ENCODE data around the gene BLM.
"Not testable (repeated sequence)": the region's sequence is repeated elsewhere in the genome, so short reads cannot be mapped to it uniquely, and the experiment has no call there.

Gene BLM

DNA sequence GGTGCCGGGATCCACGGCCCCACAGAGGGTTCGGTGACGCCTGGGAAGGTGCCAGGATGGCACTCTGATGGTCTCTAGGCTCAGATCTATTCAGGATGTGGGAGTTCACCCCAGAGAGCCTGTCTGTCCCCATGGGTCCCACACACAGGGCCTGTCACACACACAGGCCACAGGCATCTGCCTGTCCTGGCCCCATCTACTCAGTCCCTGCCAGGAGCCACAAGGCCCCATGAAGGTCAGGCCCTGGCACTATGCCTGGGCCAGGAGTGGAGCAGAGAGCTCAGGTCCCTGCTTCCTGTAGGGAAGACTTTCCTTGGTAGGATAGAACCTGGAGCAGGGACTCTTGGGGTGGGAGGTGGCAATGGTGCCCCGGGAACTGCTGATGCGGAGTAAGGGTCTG, 102.2 kb downstream of the BLM start:
- no peaks in the 10 kb centered on the region for H3K9me3 ChIP-seq (ENCODE audit: control insufficient read depth, insufficient read depth, low read length)

DNA sequence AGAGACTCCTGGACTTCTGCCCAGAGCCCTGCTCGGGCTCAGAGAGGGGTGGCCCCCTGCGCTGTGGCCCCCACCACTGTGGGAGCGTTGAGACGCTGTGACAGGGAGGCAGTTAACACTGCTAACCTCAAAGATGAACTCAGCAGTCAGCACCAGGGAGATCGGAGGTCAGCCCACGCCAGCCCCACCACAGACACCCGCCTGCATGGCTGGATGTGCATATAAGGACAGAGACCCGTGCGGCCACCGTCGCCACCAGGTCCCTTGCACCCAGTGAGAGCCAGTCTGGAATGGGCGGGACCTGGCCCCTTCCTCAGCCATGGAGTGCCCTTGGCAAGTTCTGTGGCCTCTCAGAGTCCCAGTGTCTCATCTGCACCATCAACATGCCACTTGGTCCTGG, 102.7 kb downstream of the BLM start:
- Histone ChIP-seq H3K4me1 (ENCODE audit: insufficient read depth, low read length) (peaks cover 13% of the 10 kb centered on the region; the same call in 1 of the 2 replicates), H3K9me3 (ENCODE audit: control insufficient read depth, insufficient read depth, low read length) (no peaks in the 10 kb centered on the region), H3K36me3 (ENCODE audit: insufficient read depth, low read length) (no peaks in the 10 kb centered on the region), H3K9ac (ENCODE audit: low read depth, low read length) (no peak overlapping the region)

More for the DNA sequence above, 102.2 kb downstream of the BLM start:
- Histone ChIP-seq H3K36me3 (ENCODE audit: insufficient read depth, low read length) (no peaks in the 10 kb centered on the region), H3K9ac (ENCODE audit: low read depth, low read length) (no peak overlapping the region), H3K4me1 (ENCODE audit: insufficient read depth, low read length) (peaks cover 13% of the 10 kb centered on the region; the same call in 1 of the 2 replicates)

DNA sequence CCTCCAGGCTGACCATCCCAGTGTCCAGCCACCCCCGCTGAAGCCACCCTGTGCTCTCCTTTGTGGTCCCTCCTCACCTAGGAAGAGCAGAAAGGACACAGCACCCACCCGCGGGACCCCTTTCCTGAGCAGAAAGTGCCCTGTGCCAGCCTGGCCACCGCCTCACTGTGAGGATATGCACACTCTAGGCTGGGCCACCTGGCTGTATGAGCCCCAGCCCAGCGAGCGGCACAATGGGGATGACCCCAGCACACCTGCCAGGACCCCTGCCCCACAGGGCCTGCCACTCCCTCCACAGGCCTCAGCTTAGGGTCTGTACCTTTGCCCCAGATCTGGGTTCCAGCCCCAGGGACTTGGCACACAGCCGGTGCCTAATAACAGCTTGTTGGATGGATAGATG, 103.3 kb downstream of the BLM start:
- Histone ChIP-seq H3K9ac (ENCODE audit: low read depth, low read length) (no peak overlapping the region), H3K4me1 (ENCODE audit: insufficient read depth, low read length) (peaks cover 13% of the 10 kb centered on the region; the same call in 1 of the 2 replicates), H3K9me3 (ENCODE audit: control insufficient read depth, insufficient read depth, low read length) (no peaks in the 10 kb centered on the region), H3K36me3 (ENCODE audit: insufficient read depth, low read length) (no peaks in the 10 kb centered on the region)

DNA sequence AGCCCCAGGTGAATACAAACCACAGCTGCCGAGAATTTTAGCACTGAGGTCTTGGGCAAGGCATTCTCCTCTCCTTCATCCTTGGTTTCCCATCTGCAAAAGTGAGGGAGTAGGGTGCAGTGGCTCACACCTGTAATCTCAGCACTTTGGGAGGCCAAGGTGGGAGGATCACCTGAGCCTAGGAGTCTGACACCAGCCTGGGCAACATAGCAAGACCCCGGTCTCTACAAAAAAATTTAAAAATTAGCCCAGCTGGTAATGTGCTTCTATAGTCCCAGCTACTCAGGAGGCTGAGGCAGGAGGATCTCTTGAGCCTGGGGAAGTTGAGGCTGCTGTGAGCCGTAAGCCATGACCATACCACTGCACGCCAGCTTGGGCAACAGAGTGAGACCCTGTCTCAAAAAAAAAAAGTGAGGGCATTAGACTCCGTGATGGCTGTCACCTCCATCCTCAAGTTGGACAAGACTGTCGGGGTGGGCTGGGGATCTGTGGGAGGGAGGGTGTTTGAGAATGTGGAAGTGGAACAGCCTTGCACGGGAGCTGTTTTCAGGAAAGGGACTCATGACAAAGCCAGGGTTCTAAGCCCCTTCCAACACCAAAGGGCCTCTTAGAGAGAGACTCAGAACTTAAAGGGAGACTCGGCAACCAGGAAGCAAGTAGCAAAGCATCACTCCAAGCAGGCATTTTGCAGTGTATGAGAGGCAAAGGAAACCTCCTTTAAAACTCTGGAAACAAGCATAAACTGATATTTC, 105.2 kb downstream of the BLM start:
- Histone ChIP-seq H3K36me3 (ENCODE audit: insufficient read depth, low read length) (no peaks in the 10 kb centered on the region), H3K9ac (ENCODE audit: low read depth, low read length) (no peak overlapping the region), H3K9me3 (ENCODE audit: control insufficient read depth, insufficient read depth, low read length) (no peaks in the 10 kb centered on the region), H3K4me1 (ENCODE audit: insufficient read depth, low read length) (peaks cover 10% of the 10 kb centered on the region; the same call in 1 of the 2 replicates)

DNA sequence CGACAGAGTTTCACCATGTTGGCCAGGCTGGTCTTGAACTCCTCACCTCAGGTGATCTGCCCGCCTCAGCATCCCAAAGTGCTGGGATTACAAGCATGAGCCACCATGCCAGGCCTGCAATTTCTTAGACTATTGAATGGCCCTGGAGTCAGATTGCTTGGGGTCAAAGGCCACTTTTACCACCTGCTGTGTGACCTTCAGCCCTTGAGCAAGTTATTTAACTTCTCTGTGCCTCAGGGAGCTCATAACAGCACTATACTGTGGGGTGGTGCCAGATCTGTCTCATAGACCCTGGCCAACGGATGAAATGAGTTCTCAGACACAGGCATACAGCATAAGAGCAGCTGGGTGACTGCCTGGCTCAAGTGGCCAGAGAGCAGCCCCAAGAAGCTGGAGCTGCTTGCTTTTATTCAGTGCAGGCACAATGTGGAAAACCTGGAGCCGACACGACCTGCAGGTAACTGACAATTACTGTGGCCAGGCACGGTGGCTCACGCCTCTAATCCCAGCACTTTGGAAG, 106.4 kb downstream of the BLM start:
- Histone ChIP-seq H3K36me3 (ENCODE audit: insufficient read depth, low read length) (no peaks in the 10 kb centered on the region), H3K4me1 (ENCODE audit: insufficient read depth, low read length) (no peaks in the 10 kb centered on the region; the same call in 1 of the 2 replicates), H3K9ac (ENCODE audit: low read depth, low read length) (no peak overlapping the region), H3K9me3 (ENCODE audit: control insufficient read depth, insufficient read depth, low read length) (no peaks in the 10 kb centered on the region)

DNA sequence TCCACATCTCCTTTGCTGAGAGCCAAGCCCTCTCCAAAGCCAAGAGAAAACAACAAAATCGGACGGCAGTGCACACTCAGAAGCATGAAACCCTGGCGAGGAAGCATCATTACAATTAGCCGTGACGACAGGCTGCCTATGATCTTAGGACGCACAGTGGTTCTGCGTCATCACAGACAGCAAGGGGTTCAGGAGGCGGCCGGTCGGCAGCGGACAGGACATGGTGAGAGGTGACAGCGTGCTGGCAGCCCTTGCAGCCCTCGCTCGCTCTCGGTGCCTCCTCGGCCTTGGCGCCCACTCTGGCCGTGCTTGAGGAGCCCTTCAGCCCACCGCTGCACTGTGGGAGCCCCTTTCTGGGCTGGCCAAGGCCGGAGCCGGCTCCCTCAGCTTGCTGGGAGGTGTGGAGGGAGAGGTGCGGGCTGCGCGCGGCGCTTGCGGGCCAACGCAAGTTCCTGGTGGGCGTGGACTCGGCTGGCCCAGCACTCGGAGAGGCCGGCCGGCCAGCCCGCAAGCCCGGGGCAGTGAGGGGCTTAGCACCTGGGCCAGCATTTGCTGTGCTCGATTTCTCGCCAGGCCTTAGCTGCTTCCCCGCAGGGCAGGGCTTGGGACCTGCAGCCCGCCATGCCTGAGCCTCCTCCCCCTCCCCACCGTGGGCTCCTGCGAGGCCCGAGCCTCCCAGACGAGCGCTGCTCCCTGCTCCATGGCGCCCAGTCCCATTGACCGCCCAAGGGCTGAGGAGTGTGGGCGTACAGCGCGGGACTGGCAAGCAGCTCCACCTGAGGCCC, 108.2 kb downstream of the BLM start:
- H3K4me1 ChIP-seq (ENCODE audit: insufficient read depth, low read length); H3K9ac ChIP-seq (ENCODE audit: low read depth, low read length); H3K9me3 ChIP-seq (ENCODE audit: control insufficient read depth, insufficient read depth, low read length); H3K36me3 ChIP-seq (ENCODE audit: insufficient read depth, low read length): not testable (repeated sequence)

DNA sequence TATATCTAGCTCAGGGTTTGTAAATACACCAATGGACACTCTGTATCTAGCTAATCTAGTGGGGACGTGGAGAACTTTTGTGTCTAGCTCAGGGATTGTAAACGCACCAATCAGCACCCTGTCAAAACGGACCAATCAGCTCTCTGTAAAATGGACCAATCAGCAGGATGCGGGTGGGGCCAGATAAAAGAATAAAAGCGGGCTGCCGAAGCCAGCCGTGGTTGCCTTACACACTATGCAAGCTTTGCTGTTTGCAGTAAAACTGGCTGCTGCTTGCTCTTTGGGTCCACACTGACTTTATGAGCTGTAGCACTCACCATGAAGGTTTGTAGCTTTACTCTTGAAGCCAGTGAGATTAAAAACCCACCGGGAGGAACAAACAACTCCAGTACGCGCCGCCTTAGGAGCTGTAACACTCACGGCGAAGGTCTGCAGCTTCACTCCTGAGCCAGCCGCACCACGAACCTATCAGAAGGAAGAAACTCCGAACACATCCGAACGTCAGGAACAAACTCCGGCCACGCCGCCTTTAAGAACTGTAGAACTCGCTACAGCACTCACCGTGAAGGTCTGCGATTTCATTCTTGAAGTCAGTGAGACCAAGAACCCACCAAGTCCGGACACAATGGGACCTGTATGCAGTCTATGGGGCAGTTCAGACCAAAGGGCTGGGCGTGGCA, 109.2 kb downstream of the BLM start:
- not testable (repeated sequence) for H3K36me3 ChIP-seq (ENCODE audit: insufficient read depth, low read length); H3K9ac ChIP-seq (ENCODE audit: low read depth, low read length); H3K4me1 ChIP-seq (ENCODE audit: insufficient read depth, low read length); H3K9me3 ChIP-seq (ENCODE audit: control insufficient read depth, insufficient read depth, low read length)

DNA sequence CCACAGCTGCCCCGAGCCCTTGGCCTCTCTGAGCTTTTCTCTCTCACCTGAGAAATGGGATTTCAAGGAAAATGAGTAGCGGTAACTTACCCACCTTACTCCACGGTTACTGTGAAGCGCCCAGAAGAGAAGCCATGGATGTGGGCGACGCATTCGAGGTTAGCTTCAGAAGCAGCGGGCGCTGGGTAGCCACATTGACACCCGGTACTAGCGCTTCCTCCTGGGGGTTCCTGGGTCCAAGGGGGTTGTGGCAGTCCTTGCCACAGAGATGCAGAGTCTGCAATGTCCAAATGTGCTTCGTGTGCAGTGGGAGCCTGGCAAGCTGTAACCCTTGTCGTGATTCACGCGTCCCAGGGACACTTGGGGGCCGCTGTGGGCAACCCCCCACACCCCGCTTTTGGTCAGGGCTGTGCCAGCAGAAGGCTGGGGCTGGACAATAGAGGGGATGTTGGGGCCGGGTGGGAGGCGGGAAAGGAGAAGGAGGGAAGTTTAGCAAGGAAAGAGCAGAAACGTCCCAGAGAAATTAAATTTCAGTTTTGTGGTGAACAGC, 109.8 kb downstream of the BLM start:
- H3K9ac ChIP-seq (ENCODE audit: low read depth, low read length) = no peak overlapping the region
- no peaks in the 10 kb centered on the region for H3K36me3 ChIP-seq (ENCODE audit: insufficient read depth, low read length)
- peaks cover 5% of the 10 kb centered on the region; the same call in 1 of the 2 replicates for H3K4me1 ChIP-seq (ENCODE audit: insufficient read depth, low read length)

DNA sequence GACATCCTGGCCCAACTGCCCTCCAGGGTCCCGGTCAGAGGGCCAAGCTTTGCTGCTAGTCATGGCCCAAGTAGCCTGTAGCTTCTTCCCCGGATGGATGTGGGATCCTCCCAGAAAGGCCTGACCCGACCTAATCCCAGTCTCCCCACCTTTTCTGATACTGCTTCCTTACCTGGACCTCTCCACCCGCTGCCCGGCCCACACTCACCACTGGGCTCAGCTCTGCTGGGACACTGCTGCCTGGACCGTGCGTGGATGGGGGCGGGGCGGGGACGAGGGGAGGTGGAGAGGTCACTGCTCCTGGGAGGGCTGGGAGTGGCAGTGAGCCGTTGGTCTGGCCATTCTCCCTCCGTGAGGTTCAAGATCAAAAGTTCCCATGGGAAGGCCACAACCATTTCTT, 111.0 kb downstream of the BLM start:
- no peak overlapping the region for H3K9ac ChIP-seq (ENCODE audit: low read depth, low read length)
- peaks cover 5% of the 10 kb centered on the region; the same call in 1 of the 2 replicates for H3K4me1 ChIP-seq (ENCODE audit: insufficient read depth, low read length)
- no peaks in the 10 kb centered on the region for H3K36me3 ChIP-seq (ENCODE audit: insufficient read depth, low read length)
- H3K9me3 ChIP-seq (ENCODE audit: control insufficient read depth, insufficient read depth, low read length) = no peaks in the 10 kb centered on the region

More for the DNA sequence above, 109.8 kb downstream of the BLM start:
- no peaks in the 10 kb centered on the region for H3K9me3 ChIP-seq (ENCODE audit: control insufficient read depth, insufficient read depth, low read length)

DNA sequence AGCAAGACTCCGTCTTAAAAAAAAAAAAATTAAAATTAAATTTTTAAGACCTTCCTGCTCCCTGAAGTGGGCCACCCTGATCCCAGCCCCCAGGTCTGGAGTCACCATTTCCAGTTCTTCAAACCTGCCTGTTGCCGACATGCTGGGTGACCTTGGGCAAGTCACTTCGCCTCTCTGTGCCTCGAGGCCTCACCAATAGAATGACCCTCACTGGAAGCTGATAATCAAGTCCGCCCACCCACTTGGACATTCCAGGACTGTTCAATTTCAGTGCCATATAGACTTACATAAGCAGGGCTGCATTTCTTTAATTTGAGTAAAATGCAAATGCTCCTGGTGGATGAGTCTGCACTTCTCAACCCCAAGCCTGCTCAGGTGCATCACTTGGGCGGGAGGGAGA, 112.0 kb downstream of the BLM start:
- Histone ChIP-seq H3K36me3 (ENCODE audit: insufficient read depth, low read length) (no peaks in the 10 kb centered on the region), H3K9me3 (ENCODE audit: control insufficient read depth, insufficient read depth, low read length) (no peaks in the 10 kb centered on the region), H3K4me1 (ENCODE audit: insufficient read depth, low read length) (peaks cover 5% of the 10 kb centered on the region; the same call in 1 of the 2 replicates), H3K9ac (ENCODE audit: low read depth, low read length) (no peak overlapping the region)

DNA sequence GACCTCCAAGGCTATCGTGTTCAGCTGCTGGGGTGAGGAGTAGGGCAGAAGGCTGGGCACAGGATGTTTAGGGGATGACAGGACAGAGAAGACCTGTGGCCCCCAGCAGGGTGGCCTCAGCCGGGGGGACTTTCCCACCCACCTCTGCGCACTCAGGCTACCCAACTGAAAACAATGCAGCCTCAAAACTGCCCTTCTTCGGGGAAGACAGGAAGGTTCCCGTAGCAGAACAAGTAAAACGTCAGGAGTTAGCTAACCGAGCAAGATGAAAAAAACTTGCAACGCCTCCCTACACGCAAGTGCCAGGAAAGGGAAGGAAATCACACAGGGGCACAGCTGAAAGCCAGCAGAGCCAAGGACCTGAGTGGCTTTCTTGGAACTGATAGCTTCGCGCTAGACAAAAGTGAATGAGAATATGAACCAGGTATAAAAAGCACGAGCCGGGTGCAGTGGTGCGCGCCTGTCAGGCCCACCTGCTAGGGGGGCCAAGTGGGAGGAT, 112.8 kb downstream of the BLM start:
- peaks cover 10% of the 10 kb centered on the region for H3K4me1 ChIP-seq (ENCODE audit: insufficient read depth, low read length)
- no peaks in the 10 kb centered on the region for H3K36me3 ChIP-seq (ENCODE audit: insufficient read depth, low read length)
- no peaks in the 10 kb centered on the region for H3K9me3 ChIP-seq (ENCODE audit: control insufficient read depth, insufficient read depth, low read length)
- H3K9ac ChIP-seq (ENCODE audit: low read depth, low read length) = no peak overlapping the region

DNA sequence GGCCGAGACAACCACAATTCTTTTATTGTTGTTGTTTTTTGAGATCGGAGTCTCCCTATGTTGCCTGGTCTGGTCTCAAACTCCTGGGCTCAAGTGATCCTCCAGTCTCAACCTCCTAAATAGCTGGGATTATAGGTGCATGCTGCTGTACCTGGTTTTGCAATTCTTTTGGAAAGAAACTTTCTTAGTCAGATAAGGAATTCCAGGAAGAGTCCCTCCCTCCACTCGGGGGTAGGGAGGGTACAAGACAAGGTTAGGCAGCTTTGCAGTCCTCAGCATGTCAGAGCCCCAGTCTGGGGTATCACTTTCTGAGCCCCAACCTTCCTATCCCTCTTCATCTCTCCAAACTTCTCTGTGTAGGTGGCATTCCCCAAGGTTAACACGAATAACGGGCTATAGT, 117.5 kb downstream of the BLM start:
- H3K4me1 ChIP-seq (ENCODE audit: insufficient read depth, low read length) = peaks cover 22% of the 10 kb centered on the region
- H3K9ac ChIP-seq (ENCODE audit: low read depth, low read length) = no peak overlapping the region
- no peaks in the 10 kb centered on the region for H3K36me3 ChIP-seq (ENCODE audit: insufficient read depth, low read length)
- no peaks in the 10 kb centered on the region for H3K9me3 ChIP-seq (ENCODE audit: control insufficient read depth, insufficient read depth, low read length)

DNA sequence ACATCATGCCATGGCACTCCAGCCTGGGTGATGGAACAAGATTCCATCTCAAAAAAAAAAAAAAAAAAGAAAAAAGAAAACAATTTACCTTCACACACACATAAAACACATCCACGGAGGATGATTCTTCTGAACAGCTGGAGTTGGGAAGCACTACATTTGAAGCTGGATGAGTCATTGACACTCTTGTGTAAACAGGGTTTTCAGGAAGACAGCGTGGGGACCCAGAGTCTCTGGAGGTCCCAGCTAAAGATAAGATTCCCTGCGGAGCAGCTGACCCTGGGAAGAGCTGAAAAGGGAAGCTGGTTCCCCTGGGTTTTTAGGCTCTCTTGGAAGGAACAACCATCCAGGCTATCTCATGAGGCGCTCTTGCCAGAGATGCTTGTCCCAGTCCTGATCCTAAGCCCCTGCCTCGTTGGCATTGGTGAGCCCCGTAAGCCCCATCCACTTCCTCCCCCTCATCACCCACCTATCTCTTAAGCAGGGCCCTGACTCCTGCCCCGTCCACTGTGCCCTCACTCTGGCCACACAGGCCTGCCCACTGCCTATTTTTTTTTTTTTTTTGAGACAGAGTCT, 119.2 kb downstream of the BLM start:
- Histone ChIP-seq H3K36me3 (ENCODE audit: insufficient read depth, low read length) (no peaks in the 10 kb centered on the region), H3K9ac (ENCODE audit: low read depth, low read length) (no peak overlapping the region), H3K9me3 (ENCODE audit: control insufficient read depth, insufficient read depth, low read length) (no peaks in the 10 kb centered on the region), H3K4me1 (ENCODE audit: insufficient read depth, low read length) (peaks cover 34% of the 10 kb centered on the region)

DNA sequence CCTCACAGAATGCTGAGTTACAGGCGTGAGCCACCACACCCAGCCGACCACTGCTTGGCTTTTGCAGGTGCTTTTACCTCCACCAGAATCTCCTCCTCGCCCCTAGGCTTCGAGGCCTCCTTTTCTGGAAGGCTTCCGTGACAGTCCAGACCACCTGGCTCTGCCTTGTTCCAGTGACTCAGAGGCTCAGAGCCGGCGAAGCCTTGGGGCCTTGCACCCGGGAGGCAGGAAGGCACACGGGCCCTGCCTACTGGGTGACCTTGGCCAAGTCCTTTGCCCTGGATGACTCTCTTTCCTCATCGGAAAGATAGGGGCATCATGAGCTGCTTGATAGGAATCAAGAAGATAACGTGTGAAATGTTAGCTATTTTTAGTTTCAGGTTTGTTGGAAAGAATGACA, 119.9 kb downstream of the BLM start:
- H3K9ac ChIP-seq (ENCODE audit: low read depth, low read length) = no peak overlapping the region
- peaks cover 34% of the 10 kb centered on the region for H3K4me1 ChIP-seq (ENCODE audit: insufficient read depth, low read length)
- no peaks in the 10 kb centered on the region for H3K9me3 ChIP-seq (ENCODE audit: control insufficient read depth, insufficient read depth, low read length)
- H3K36me3 ChIP-seq (ENCODE audit: insufficient read depth, low read length) = no peaks in the 10 kb centered on the region

All from ES-I3 (cell line).